Camera-type eye (tissue), 1 donor: Measurements from ENCODE around the gene S100A6. TPM values are rescaled to one million over a fixed set of nuclear protein-coding genes. Genes with fewer than 3 reads are reported as not detected.

Experiments
- total RNA-seq: library from RNA; depleted of rRNA; stranded (reverse); fragments of >200 nt; gene quantifications from one replicate; pipeline ENCODE4 v1.2.3, GENCODE V29; 2014

Gene S100A6
- total RNA-seq, result 36.1 TPM

GRCh38 chr1:153535242-153536011 lies at the start of gene S100A6:
TSS of gene S100A6 (minus strand) at chr1:153535991. CDS start at chr1:153535339, 652 bp downstream.

GRCh38 chr1:153565529-153566374 lies 30.0 kb upstream of the S100A6 start, which contains the start of gene S100A2:
TSS of gene S100A2 (minus strand) at chr1:153565844. CDS start at chr1:153563877, 1,967 bp downstream.

GRCh38 chr1:153548722-153549688 lies 13.2 kb upstream of the S100A6 start, which contains the start of gene S100A3:
TSS of gene S100A3 (minus strand) at chr1:153549258. CDS start at chr1:153548485, 773 bp downstream.

GRCh38 chr1:153545067-153546055 lies 9.6 kb upstream of the S100A6 start, which contains the start of gene S100A4:
TSS of gene S100A4 (minus strand) at chr1:153545806. CDS start at chr1:153544794, 1,012 bp downstream.

GRCh38 chr1:153540394-153541361 lies 4.9 kb upstream of the S100A6 start, which contains the start of gene S100A5:
TSS of gene S100A5 (minus strand) at chr1:153540934. CDS start at chr1:153540191, 743 bp downstream.

Other genes with a start within 250 kb of the S100A6 start
- gene PGLYRP3, start 223.0 kb downstream of the S100A6 start, total RNA-seq, result not detected
- gene PGLYRP4, start 187.2 kb downstream of the S100A6 start, total RNA-seq, result 0.27 TPM
- gene S100A9, start 178.1 kb downstream of the S100A6 start, total RNA-seq, result 197 TPM
- gene S100A12, start 160.4 kb downstream of the S100A6 start, total RNA-seq, result 3.5 TPM
- gene S100A8, start 144.9 kb downstream of the S100A6 start, total RNA-seq, result 23.5 TPM
- not detected for gene S100A7A, start 119.5 kb downstream of the S100A6 start, total RNA-seq
- gene S100A7, start 75.3 kb downstream of the S100A6 start, total RNA-seq, result not detected
- not detected for gene S100A5, start 4.9 kb upstream of the S100A6 start, total RNA-seq
- gene S100A4, start 9.8 kb upstream of the S100A6 start, total RNA-seq, result 77.8 TPM
- gene S100A3, start 13.3 kb upstream of the S100A6 start, total RNA-seq, result 1.0 TPM
- gene S100A2, start 29.9 kb upstream of the S100A6 start, total RNA-seq, result 2.3 TPM
- gene S100A16, start 77.1 kb upstream of the S100A6 start, total RNA-seq, result 39.4 TPM
- gene S100A14, start 80.3 kb upstream of the S100A6 start, total RNA-seq, result 4.4 TPM
- gene S100A13, start 91.5 kb upstream of the S100A6 start, total RNA-seq, result 13.2 TPM
- 3.5 TPM for gene S100A1, start 92.4 kb upstream of the S100A6 start, total RNA-seq
- gene CHTOP, start 98.1 kb upstream of the S100A6 start, total RNA-seq, result 109 TPM
- gene SNAPIN, start 122.7 kb upstream of the S100A6 start, total RNA-seq, result 43.6 TPM
- gene ILF2, start 135.0 kb upstream of the S100A6 start, total RNA-seq, result 175 TPM
- gene NPR1, start 142.7 kb upstream of the S100A6 start, total RNA-seq, result 6.8 TPM
- 55.7 TPM for gene INTS3, start 192.1 kb upstream of the S100A6 start, total RNA-seq
- 16.4 TPM for gene SLC27A3, start 239.4 kb upstream of the S100A6 start, total RNA-seq